Testis (tissue), 2 donors: ENCODE measurements around the gene GPR78.

Experiments used
- CTCF ChIP-seq, 3 experiments: fragments of 450-650 bp in 2 of 3; fragments of 200-600 bp in 1 of 3; sonication (generic) in 1 of 3; IDR thresholded peaks; one replicate each; pipeline ENCODE4 v1.5.1; 2016 to 2019; ENCODE audit warnings: antibody characterized with exemption in 3 of 3, mild to moderate bottlenecking in 2 of 3, moderate library complexity in 1 of 3
- POLR2A ChIP-seq: fragments of 450-650 bp; IDR thresholded peaks from one replicate; pipeline ENCODE4 v1.6.1; 2017; ENCODE audit warnings: antibody characterized with exemption, mild to moderate bottlenecking, moderate library complexity

- TF ChIP-seq CTCF (IDR thresholded peaks at IDR 0.05) = no peak
- no peak for TF ChIP-seq POLR2A
Measured at GRCh38 chr4:8557151-8558076, 22.8 kb upstream of the GPR78 start.
